GM19035 (cell line): Measurements from ENCODE around the gene IMPDH2.

ENCODE experiments used
- ATAC-seq: cut with Tn5 transposase; IDR thresholded peaks from one replicate; pipeline ENCODE4 v1.9.1; 2021; ENCODE audit not compliant: unreplicated experiment

IMPDH2 gene

GRCh38 chr3:49007068-49007770 is 22.0 kb downstream of the IMPDH2 start, which contains the start of gene WDR6:
TSS of gene WDR6 (plus strand) at chr3:49007391. CDS start at chr3:49007432, 41 bp downstream.
- peak; percentile 89 for ATAC-seq

GRCh38 chr3:49006408-49007067 is 22.7 kb downstream of the IMPDH2 start:
- peak; percentile 1 for ATAC-seq

- no peak for ATAC-seq
Observed at GRCh38 chr3:49005998-49006397, 23.2 kb downstream of the IMPDH2 start.

GRCh38 chr3:49005303-49005680 is 23.9 kb downstream of the IMPDH2 start:
- no peak for ATAC-seq

GRCh38 chr3:49004352-49005302 is 24.6 kb downstream of the IMPDH2 start:
- no peak for ATAC-seq

- ATAC-seq = no peak
Observed at GRCh38 chr3:49001155-49001554, 28.0 kb downstream of the IMPDH2 start.

- ATAC-seq = no peak
Observed at GRCh38 chr3:48999085-48999858, 29.9 kb downstream of the IMPDH2 start.

- no peak for ATAC-seq
Observed at GRCh38 chr3:48997714-48998637, 31.2 kb downstream of the IMPDH2 start.

GRCh38 chr3:48997102-48997635 is 32.0 kb downstream of the IMPDH2 start:
- ATAC-seq = no peak

- ATAC-seq = no peak
Observed at GRCh38 chr3:48996640-48997039, 32.6 kb downstream of the IMPDH2 start.

GRCh38 chr3:48993834-48994233 is 35.4 kb downstream of the IMPDH2 start:
- no peak for ATAC-seq

- ATAC-seq = no peak
Observed at GRCh38 chr3:48991851-48992545, 37.2 kb downstream of the IMPDH2 start.

GRCh38 chr3:48990636-48991469 is 38.3 kb downstream of the IMPDH2 start:
- ATAC-seq = peak; percentile 18

GRCh38 chr3:48989796-48990635 is 39.2 kb downstream of the IMPDH2 start, which contains the start of gene P4HTM:
TSS of gene P4HTM (plus strand) at chr3:48990241. CDS start at chr3:48990257, 16 bp downstream.
- peak; percentile 51 for ATAC-seq

GRCh38 chr3:48989126-48989795 is 39.9 kb downstream of the IMPDH2 start:
- no peak for ATAC-seq

- ATAC-seq = no peak
Observed at GRCh38 chr3:48985831-48986376, 43.3 kb downstream of the IMPDH2 start.
